MV-4-11 (cell line): Measurements from ENCODE around the gene MED15.

Experiments used
- DNase-seq: peaks from one replicate; lab custom pipeline; 2025; lab: John Stamatoyannopoulos, UW

Gene MED15

GRCh38 chr22:20571531-20572007 is 64.2 kb downstream of the MED15 start:
- no peak for DNase-seq

GRCh38 chr22:20572132-20572802 is 64.9 kb downstream of the MED15 start:
- DNase-seq, result no peak

- DNase-seq, result no peak
Measured at GRCh38 chr22:20573176-20573832, 65.9 kb downstream of the MED15 start.

- DNase-seq, result no peak
Measured at GRCh38 chr22:20573833-20574615, 66.6 kb downstream of the MED15 start.

- no peak for DNase-seq
Measured at GRCh38 chr22:20574920-20575353, 67.5 kb downstream of the MED15 start.

GRCh38 chr22:20575724-20576444 is 68.5 kb downstream of the MED15 start:
- no peak for DNase-seq

GRCh38 chr22:20576445-20576816 is 69.0 kb downstream of the MED15 start:
- peak; percentile 94 for DNase-seq

GRCh38 chr22:20577045-20577444 is 69.6 kb downstream of the MED15 start:
- DNase-seq, result no peak

- no peak for DNase-seq
Measured at GRCh38 chr22:20577549-20577975, 70.2 kb downstream of the MED15 start.

GRCh38 chr22:20578192-20578591 is 70.8 kb downstream of the MED15 start:
- DNase-seq, result no peak

GRCh38 chr22:20578707-20579106 is 71.3 kb downstream of the MED15 start:
- no peak for DNase-seq

GRCh38 chr22:20579273-20580120 is 72.1 kb downstream of the MED15 start:
- DNase-seq, result no peak

GRCh38 chr22:20580179-20580578 is 72.8 kb downstream of the MED15 start:
- DNase-seq, result no peak

GRCh38 chr22:20580611-20581502 is 73.4 kb downstream of the MED15 start:
- DNase-seq, result no peak

- no peak for DNase-seq
Measured at GRCh38 chr22:20581503-20582170, 74.2 kb downstream of the MED15 start.

- no peak for DNase-seq
Measured at GRCh38 chr22:20582171-20582511, 74.7 kb downstream of the MED15 start.

- no peak for DNase-seq
Measured at GRCh38 chr22:20582520-20583361, 75.3 kb downstream of the MED15 start.

GRCh38 chr22:20583471-20583922 is 76.1 kb downstream of the MED15 start:
- no peak for DNase-seq
